WTC11 (cell line): ENCODE data around the gene MT1H. TPM values are rescaled to one million over a fixed set of nuclear protein-coding genes. Genes with fewer than 3 reads are reported as not detected.
"Not testable (repeated sequence)": the region's sequence is repeated elsewhere in the genome, so short reads cannot be mapped to it uniquely, and the experiment has no call there.

Experiments used
- ATAC-seq: fragments of 200-7000 bp; cut with Tn5 transposase; 2 replicates; pipeline ENCODE4 v1.10.0; 2021; ENCODE audit warnings: mild to moderate bottlenecking, moderate library complexity
- CTCF ChIA-PET: fragments of 300-600 bp; sonication (Branson Sonifier 250); formaldehyde crosslinking; loops from one replicate; lab custom pipeline; 2021; ENCODE audit warnings: antibody characterized with exemption; lab: Charles Lee
- POLR2A ChIA-PET: fragments of 350-600 bp; sonication (Branson Sonifier 250); formaldehyde crosslinking; loops from one replicate; lab custom pipeline; 2021; ENCODE audit warnings: antibody characterized with exemption; lab: Charles Lee
- DNase-seq: peaks from one replicate; pipeline ENCODE4 v3.0.0; 2021; ENCODE audit warnings: low spot score
- H3K27ac Mint-ChIP-seq: 2 replicates; pipeline ENCODE4 v1.8.0; 2021; ENCODE audit warnings: mixed read lengths
- H3K27me3 Mint-ChIP-seq: 2 replicates; pipeline ENCODE4 v1.8.0; 2021; ENCODE audit warnings: low read depth, mild to moderate bottlenecking, moderate library complexity, mixed read lengths
- H3K36me3 Mint-ChIP-seq: 2 replicates; pipeline ENCODE4 v1.8.0; 2021; ENCODE audit warnings: mixed read lengths
- H3K4me1 Mint-ChIP-seq: 2 replicates; pipeline ENCODE4 v1.8.0; 2022; ENCODE audit warnings: mixed read lengths
- H3K4me3 Mint-ChIP-seq: 2 replicates; pipeline ENCODE4 v1.8.0; 2021; ENCODE audit warnings: mild to moderate bottlenecking, moderate library complexity, mixed read lengths
- H3K9me3 Mint-ChIP-seq: 2 replicates; pipeline ENCODE4 v1.8.0; 2021; ENCODE audit warnings: mixed read lengths
- CDX4 ChIP-seq: fragments of 250-450 bp; sonication (Bioruptor Pico); IDR thresholded peaks from 2 replicates; pipeline ENCODE4 v1.9.0; 2021; ENCODE audit warnings: moderate library complexity, mild to moderate bottlenecking, inconsistent platforms, borderline replicate concordance
- E2F5 ChIP-seq: sonication (generic); formaldehyde crosslinking; IDR thresholded peaks from 2 replicates; pipeline ENCODE4 v1.8.1; 2022; ENCODE audit warnings: mild to moderate bottlenecking, moderate library complexity, missing genetic modification reagents
- ETV6 ChIP-seq: sonication (generic); formaldehyde crosslinking; IDR thresholded peaks from 2 replicates; pipeline ENCODE4 v1.8.1; 2022; ENCODE audit warnings: mild to moderate bottlenecking, missing genetic modification reagents
- FOXK1 ChIP-seq: sonication (generic); formaldehyde crosslinking; IDR thresholded peaks from 2 replicates; pipeline ENCODE4 v1.8.0; 2022; ENCODE audit warnings: mild to moderate bottlenecking, moderate library complexity, missing genetic modification reagents
- IRF2 ChIP-seq: sonication (generic); formaldehyde crosslinking; IDR thresholded peaks from 2 replicates; pipeline ENCODE4 v1.8.0; 2022; ENCODE audit warnings: low read depth, missing genetic modification reagents, borderline replicate concordance
- JUN ChIP-seq: sonication (generic); formaldehyde crosslinking; IDR thresholded peaks from 2 replicates; pipeline ENCODE4 v1.8.0; 2023; ENCODE audit warnings: mild to moderate bottlenecking, missing genetic modification reagents
- RORB ChIP-seq: fragments of 250-450 bp; sonication (Bioruptor Pico); IDR thresholded peaks from 2 replicates; pipeline ENCODE4 v1.9.0; 2021; ENCODE audit warnings: mild to moderate bottlenecking
- SMAD3 ChIP-seq: sonication (generic); formaldehyde crosslinking; IDR thresholded peaks from 2 replicates; pipeline ENCODE4 v1.8.0; 2022; ENCODE audit warnings: missing genetic modification reagents, mild to moderate bottlenecking, borderline replicate concordance
- ZNF121 ChIP-seq: sonication (generic); formaldehyde crosslinking; IDR thresholded peaks from 2 replicates; pipeline ENCODE4 v1.8.0; 2023; ENCODE audit warnings: missing genetic modification reagents
- ZNF138 ChIP-seq: sonication (generic); formaldehyde crosslinking; conservative IDR thresholded peaks from 2 replicates; pipeline ENCODE4 v1.8.1; 2022; ENCODE audit warnings: mild to moderate bottlenecking, moderate library complexity, missing genetic modification reagents
- ZNF232 ChIP-seq: sonication (generic); formaldehyde crosslinking; IDR thresholded peaks from 2 replicates; pipeline ENCODE4 v1.8.0; 2022; ENCODE audit warnings: mild to moderate bottlenecking, missing genetic modification reagents
- ZNF416 ChIP-seq: fragments of 250-450 bp; sonication (Bioruptor Pico); IDR thresholded peaks from 2 replicates; pipeline ENCODE4 v1.9.0; 2021; ENCODE audit warnings: mild to moderate bottlenecking, inconsistent platforms
- total RNA-seq: library from RNA; stranded (reverse); gene quantifications from 3 replicates; pipeline ENCODE4 v1.2.3, GENCODE V29; 2021
- TF ChIP-seq, protein P1 (sequence below): sonication (generic); formaldehyde crosslinking; IDR thresholded peaks from 2 replicates; pipeline ENCODE4 v1.8.1; 2022; ENCODE audit warnings: low read depth, missing genetic modification reagents, borderline replicate concordance
- TF ChIP-seq, protein P2 (sequence below): sonication (generic); formaldehyde crosslinking; IDR thresholded peaks from 2 replicates; pipeline ENCODE4 v1.8.1; 2023; ENCODE audit warnings: mild to moderate bottlenecking, missing genetic modification reagents, moderate library complexity
- TF ChIP-seq, protein P3 (sequence below): fragments of 250-450 bp; sonication (Bioruptor Pico); IDR thresholded peaks from 2 replicates; pipeline ENCODE4 v1.9.0; 2021; ENCODE audit warnings: mild to moderate bottlenecking, borderline replicate concordance
- TF ChIP-seq, protein P4 (sequence below): sonication (generic); formaldehyde crosslinking; IDR thresholded peaks from 2 replicates; pipeline ENCODE4 v1.8.0; 2023; ENCODE audit warnings: missing genetic modification reagents, mild to moderate bottlenecking, borderline replicate concordance

Gene MT1H
- total RNA-seq, 1 experiment from 2014 or later: 122 TPM

GRCh38 chr16:56673921-56674320, 4.3 kb downstream of the MT1H start:
- Mint-ChIP-seq H3K4me1 (peaks cover 59% of the 10 kb centered on the region), H3K36me3 (no peaks in the 10 kb centered on the region), H3K27ac (peak overlapping the region; percentile 73), H3K9me3 (no peaks in the 10 kb centered on the region), H3K4me3 (peak overlapping the region; percentile 7; the same call in 1 of the 2 replicates), H3K27me3 (peaks cover 55% of the 10 kb centered on the region)
- POLR2A ChIA-PET: interaction anchor here (1.0 kb wide), 1 partner anchor 27 kb away, joined by 3 read pairs; no protein-coding TSS in a partner anchor
- DNase-seq (no peak), ATAC-seq (peak; percentile 24)
- TF ChIP-seq JUN (CRISPR knock-in tag) (no peak), ZNF121 (CRISPR knock-in tag) (no peak), CDX4 (CRISPR knock-in tag) (no peak), E2F5 (CRISPR knock-in tag) (no peak), IRF2 (no peak), RORB (CRISPR knock-in tag) (no peak), FOXK1 (no peak), ZNF416 (CRISPR knock-in tag) (no peak), ZNF138 (no peak)
- CTCF ChIA-PET: interaction anchor here (0.6 to 2.6 kb wide), 16 partner anchors 9 to 180 kb away, joined by 3 to 46 read pairs (median 3); partner anchors contain the start of gene MT1F

DNA sequence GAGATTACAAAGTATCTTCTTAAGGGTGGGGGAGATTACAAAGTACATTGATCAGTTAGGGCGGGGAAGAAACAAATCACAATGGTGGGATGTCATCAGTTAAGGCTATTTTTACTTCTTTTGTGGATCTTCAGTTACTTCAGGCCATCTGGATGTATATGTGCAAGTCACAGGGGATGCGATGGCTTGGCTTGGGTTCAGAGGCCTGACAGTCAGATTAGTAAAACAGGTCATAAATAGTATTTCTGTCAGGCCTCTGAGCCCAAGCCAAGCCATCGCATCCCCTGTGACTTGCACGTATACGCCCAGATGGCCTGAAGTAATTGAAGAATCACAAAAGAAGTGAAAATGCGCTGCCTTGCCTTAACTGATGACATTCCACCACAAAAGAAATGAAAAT, 5.0 kb downstream of the MT1H start:
- ChIA-PET CTCF (interaction anchor here (1.2 to 2.6 kb wide), 6 partner anchors 9 to 169 kb away, joined by 3 to 46 read pairs (median 4); no protein-coding TSS in a partner anchor), POLR2A (interaction anchor here (1.0 kb wide), 1 partner anchor 27 kb away, joined by 3 read pairs; no protein-coding TSS in a partner anchor)
- Mint-ChIP-seq H3K4me3 (peak overlapping the region; percentile 68), H3K4me1 (peaks cover 56% of the 10 kb centered on the region), H3K27me3 (peaks cover 49% of the 10 kb centered on the region), H3K27ac (peak overlapping the region; percentile 73)
- DNase-seq, H3K9me3 Mint-ChIP-seq, ATAC-seq, H3K36me3 Mint-ChIP-seq: not testable (repeated sequence)

GRCh38 chr16:56675685-56676210, 6.1 kb downstream of the MT1H start:
- ChIA-PET POLR2A (interaction anchor here (0.6 to 2.1 kb wide), 12 partner anchors 8 to 256 kb away, joined by 3 to 27 read pairs (median 6); partner anchors contain the start of genes MT1E, MT1F, MT1G and MT2A), CTCF (interaction anchor here (0.6 to 2.1 kb wide), 13 partner anchors 8 to 162 kb away, joined by 3 to 30 read pairs (median 3); partner anchors contain the start of genes MT1F and MT1G)
- peak; percentile 67 for DNase-seq
- peak; percentile 68 for ATAC-seq
- Mint-ChIP-seq H3K27ac (peak overlapping the region; percentile 73), H3K27me3 (peaks cover 39% of the 10 kb centered on the region), H3K4me3 (peak overlapping the region; percentile 68), H3K9me3 (no peaks in the 10 kb centered on the region), H3K36me3 (no peaks in the 10 kb centered on the region), H3K4me1 (peaks cover 49% of the 10 kb centered on the region)
- TF ChIP-seq SMAD3: no peak
- TF ChIP-seq, protein P1, sequence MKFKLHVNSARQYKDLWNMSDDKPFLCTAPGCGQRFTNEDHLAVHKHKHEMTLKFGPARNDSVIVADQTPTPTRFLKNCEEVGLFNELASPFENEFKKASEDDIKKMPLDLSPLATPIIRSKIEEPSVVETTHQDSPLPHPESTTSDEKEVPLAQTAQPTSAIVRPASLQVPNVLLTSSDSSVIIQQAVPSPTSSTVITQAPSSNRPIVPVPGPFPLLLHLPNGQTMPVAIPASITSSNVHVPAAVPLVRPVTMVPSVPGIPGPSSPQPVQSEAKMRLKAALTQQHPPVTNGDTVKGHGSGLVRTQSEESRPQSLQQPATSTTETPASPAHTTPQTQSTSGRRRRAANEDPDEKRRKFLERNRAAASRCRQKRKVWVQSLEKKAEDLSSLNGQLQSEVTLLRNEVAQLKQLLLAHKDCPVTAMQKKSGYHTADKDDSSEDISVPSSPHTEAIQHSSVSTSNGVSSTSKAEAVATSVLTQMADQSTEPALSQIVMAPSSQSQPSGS (CRISPR knock-in tag): no peak
- TF ChIP-seq, protein P2, sequence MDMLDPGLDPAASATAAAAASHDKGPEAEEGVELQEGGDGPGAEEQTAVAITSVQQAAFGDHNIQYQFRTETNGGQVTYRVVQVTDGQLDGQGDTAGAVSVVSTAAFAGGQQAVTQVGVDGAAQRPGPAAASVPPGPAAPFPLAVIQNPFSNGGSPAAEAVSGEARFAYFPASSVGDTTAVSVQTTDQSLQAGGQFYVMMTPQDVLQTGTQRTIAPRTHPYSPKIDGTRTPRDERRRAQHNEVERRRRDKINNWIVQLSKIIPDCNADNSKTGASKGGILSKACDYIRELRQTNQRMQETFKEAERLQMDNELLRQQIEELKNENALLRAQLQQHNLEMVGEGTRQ: no peak
- TF ChIP-seq, protein P3, sequence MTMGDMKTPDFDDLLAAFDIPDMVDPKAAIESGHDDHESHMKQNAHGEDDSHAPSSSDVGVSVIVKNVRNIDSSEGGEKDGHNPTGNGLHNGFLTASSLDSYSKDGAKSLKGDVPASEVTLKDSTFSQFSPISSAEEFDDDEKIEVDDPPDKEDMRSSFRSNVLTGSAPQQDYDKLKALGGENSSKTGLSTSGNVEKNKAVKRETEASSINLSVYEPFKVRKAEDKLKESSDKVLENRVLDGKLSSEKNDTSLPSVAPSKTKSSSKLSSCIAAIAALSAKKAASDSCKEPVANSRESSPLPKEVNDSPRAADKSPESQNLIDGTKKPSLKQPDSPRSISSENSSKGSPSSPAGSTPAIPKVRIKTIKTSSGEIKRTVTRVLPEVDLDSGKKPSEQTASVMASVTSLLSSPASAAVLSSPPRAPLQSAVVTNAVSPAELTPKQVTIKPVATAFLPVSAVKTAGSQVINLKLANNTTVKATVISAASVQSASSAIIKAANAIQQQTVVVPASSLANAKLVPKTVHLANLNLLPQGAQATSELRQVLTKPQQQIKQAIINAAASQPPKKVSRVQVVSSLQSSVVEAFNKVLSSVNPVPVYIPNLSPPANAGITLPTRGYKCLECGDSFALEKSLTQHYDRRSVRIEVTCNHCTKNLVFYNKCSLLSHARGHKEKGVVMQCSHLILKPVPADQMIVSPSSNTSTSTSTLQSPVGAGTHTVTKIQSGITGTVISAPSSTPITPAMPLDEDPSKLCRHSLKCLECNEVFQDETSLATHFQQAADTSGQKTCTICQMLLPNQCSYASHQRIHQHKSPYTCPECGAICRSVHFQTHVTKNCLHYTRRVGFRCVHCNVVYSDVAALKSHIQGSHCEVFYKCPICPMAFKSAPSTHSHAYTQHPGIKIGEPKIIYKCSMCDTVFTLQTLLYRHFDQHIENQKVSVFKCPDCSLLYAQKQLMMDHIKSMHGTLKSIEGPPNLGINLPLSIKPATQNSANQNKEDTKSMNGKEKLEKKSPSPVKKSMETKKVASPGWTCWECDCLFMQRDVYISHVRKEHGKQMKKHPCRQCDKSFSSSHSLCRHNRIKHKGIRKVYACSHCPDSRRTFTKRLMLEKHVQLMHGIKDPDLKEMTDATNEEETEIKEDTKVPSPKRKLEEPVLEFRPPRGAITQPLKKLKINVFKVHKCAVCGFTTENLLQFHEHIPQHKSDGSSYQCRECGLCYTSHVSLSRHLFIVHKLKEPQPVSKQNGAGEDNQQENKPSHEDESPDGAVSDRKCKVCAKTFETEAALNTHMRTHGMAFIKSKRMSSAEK (CRISPR knock-in tag): no peak
- TF ChIP-seq, protein P4, sequence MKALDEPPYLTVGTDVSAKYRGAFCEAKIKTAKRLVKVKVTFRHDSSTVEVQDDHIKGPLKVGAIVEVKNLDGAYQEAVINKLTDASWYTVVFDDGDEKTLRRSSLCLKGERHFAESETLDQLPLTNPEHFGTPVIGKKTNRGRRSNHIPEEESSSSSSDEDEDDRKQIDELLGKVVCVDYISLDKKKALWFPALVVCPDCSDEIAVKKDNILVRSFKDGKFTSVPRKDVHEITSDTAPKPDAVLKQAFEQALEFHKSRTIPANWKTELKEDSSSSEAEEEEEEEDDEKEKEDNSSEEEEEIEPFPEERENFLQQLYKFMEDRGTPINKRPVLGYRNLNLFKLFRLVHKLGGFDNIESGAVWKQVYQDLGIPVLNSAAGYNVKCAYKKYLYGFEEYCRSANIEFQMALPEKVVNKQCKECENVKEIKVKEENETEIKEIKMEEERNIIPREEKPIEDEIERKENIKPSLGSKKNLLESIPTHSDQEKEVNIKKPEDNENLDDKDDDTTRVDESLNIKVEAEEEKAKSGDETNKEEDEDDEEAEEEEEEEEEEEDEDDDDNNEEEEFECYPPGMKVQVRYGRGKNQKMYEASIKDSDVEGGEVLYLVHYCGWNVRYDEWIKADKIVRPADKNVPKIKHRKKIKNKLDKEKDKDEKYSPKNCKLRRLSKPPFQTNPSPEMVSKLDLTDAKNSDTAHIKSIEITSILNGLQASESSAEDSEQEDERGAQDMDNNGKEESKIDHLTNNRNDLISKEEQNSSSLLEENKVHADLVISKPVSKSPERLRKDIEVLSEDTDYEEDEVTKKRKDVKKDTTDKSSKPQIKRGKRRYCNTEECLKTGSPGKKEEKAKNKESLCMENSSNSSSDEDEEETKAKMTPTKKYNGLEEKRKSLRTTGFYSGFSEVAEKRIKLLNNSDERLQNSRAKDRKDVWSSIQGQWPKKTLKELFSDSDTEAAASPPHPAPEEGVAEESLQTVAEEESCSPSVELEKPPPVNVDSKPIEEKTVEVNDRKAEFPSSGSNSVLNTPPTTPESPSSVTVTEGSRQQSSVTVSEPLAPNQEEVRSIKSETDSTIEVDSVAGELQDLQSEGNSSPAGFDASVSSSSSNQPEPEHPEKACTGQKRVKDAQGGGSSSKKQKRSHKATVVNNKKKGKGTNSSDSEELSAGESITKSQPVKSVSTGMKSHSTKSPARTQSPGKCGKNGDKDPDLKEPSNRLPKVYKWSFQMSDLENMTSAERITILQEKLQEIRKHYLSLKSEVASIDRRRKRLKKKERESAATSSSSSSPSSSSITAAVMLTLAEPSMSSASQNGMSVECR (CRISPR knock-in tag): no peak
- TF ChIP-seq ETV6: no peak
- no peak for TF ChIP-seq ZNF232 (CRISPR knock-in tag)
